H1 (cell line): ENCODE measurements around the gene PPP1R1B. TPM values are rescaled to one million over a fixed set of nuclear protein-coding genes. Genes with fewer than 3 reads are reported as not detected.

ENCODE experiments used
- CBX5 ChIP-seq: fragments of 300-800, 300-1000 bp; sonication (generic); IDR thresholded peaks from 2 replicates; pipeline ENCODE4 v1.7.1; 2016; ENCODE audit warnings: antibody characterized with exemption, low read length, low read depth
- CHD2 ChIP-seq: IDR thresholded peaks from 2 replicates; pipeline ENCODE4 v1.6.1; 2012; ENCODE audit warnings: low read length, improper control_type of control experiment
- polyA plus RNA-seq, 7 experiments: library from polyadenylated mRNA; depleted of rRNA in 3 of 7; stranded (reverse) in 5 of 7; unstranded in 2 of 7; fragments of >200 nt in 5 of 7; fragments of 200-250 nt in 2 of 7; gene quantifications; 1 replicate in 5 of 7; 2 replicates in 1 of 7; 4 replicates in 1 of 7; pipeline versions ENCODE4 v1.2.1 to v1.2.3, GENCODE V29; 2011 to 2013; ENCODE audit warnings: missing spikeins in 2 of 7, mixed read lengths in 2 of 7
- total RNA-seq: library from RNA; stranded (reverse); fragmentation: NEBNext Ultra II Directional; extraction: Animal tissue kit (Norgen Biotek cat#: 25700); gene quantifications from 2 replicates; pipeline ENCODE4 v1.2.1, GENCODE V29; 2021

PPP1R1B gene
- total and polyA plus RNA-seq, 2 of the 8 experiments (the other 6 are each of a cell fraction or from before 2014, with no cell fraction given) = 10.7 to 22.3 TPM

GRCh38 chr17:39579318-39580081 lies 47.3 kb upstream of the PPP1R1B start (continued):
- TF ChIP-seq CBX5 (no peak), CHD2 (no peak)
